Astrocyte of the hippocampus (primary cell): ENCODE results near the gene DENND1A.

Experiments
- DNase-seq: peaks from one replicate; pipeline ENCODE4 v3.0.0; 2011; ENCODE audit warnings: low read depth, low spot score

Gene DENND1A

DNA sequence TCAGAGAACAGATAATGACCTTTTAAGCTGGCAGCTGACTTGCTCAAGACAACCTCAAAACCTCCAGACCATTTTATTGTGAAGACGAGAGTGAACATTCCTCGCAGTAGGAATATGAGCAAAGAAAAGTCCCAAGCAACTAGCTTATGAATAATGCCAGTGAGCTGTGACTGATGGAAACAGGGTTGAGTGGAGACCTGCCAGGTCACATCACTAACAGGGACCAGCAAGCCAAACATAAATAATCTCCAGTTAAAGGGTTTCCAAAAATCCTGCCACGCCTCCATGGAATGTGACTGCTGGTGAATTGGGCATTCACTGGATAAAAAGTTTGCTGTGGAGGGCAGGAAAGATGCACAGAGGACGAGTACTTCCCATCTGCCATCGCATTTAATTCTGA lies 388.5 kb downstream of the DENND1A start:
- DNase-seq: peak; percentile 65

- no peak for DNase-seq
Observed at GRCh38 chr9:123540457-123540856, 389.5 kb downstream of the DENND1A start.

DNA sequence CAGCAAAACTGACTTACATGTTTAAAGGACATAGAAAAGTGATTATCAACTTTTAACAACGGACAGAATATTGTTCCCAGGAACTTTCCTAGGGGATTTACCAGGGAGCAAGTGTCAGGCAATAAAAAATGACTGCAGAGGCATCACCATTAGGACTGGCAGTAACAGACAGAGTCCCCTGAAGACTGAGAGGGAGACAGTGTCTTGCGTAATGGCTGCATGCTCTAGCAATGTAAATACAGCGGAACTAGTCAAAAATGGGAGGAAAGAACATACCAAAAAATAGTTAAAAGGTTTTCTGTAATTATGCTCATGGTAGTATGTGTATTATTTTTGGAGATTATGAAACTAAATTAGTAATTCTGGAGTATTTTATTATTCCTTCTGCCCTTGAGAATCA lies 392.1 kb downstream of the DENND1A start:
- no peak for DNase-seq

GRCh38 chr9:123536455-123536868 lies 393.5 kb downstream of the DENND1A start:
- no peak for DNase-seq

- DNase-seq: no peak
Observed at GRCh38 chr9:123534336-123534735, 395.6 kb downstream of the DENND1A start.

DNA sequence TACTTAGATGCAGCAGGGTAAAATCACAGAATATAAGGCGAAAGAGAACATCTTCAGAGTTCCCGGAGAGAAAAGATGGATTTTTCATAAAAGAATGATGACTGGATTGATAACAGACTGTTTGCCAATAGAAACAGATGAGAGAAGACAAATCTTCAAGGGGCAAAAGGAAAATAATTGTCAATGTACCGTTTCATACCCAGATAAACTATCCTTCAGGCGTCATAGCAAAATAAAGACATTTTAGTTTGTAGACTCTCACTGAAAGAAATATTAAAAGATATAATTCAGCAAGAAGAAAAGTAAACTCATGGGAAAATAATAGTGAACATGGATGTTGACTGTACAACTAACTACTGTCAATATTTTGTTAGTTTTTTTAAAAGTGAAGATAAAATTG lies 399.7 kb downstream of the DENND1A start:
- no peak for DNase-seq

GRCh38 chr9:123528501-123528900 lies 401.4 kb downstream of the DENND1A start:
- no peak for DNase-seq

DNA sequence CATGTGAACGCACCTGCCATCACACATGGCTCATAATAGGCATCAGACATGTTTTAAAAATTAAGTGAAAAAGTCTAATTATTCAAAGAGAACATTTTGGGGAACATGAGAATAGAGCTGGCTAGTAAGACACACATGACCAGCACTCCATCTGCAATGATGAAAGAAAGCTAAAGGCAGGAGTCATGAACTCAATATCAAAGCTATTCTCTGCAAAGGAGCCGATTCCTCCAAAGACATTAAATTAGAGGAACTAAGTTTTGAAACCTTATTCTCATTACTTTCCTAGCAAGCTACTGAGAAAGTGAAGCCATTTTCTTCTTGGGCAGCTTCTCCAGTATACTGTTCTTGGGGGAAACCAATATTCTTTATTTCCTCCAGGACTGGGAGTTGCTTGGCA lies 401.9 kb downstream of the DENND1A start:
- DNase-seq: no peak

DNA sequence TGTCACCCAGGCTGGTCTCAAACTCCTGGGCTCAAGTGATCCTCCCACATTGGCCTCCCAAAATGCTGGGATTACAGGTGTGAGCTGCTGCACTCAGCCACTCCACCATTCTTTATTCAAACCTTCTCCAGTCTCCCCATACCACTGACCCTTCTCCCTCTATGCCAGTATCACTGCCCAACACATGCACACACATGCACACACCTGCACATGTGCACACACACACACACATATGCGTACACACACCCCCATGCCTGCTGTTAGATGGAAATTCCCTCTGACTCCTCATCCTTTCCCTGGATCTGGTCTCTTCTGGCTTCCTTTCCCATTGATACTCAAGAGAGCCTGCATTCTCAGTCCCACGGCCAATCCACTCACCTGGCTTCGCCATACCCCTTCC lies 404.0 kb downstream of the DENND1A start:
- DNase-seq: no peak

DNA sequence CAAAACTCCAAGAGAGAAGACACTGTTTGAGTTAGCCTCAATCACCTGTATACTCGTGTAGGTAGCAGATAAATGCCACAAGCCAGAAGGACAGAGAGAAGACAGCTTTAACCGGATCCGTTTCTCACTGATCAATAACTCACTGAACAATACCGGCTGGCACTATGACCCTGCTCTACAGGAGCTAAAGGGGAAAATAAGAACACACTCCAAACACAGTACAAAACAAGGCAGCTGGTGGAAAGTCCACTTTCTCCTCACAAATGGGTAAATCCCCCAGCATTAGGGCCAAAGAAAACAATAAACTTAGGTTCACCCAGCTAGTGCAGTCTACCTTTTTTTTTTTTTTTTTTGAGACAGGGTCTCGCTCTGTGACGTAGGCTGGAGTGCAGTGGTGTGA lies 404.5 kb downstream of the DENND1A start:
- DNase-seq: no peak

DNA sequence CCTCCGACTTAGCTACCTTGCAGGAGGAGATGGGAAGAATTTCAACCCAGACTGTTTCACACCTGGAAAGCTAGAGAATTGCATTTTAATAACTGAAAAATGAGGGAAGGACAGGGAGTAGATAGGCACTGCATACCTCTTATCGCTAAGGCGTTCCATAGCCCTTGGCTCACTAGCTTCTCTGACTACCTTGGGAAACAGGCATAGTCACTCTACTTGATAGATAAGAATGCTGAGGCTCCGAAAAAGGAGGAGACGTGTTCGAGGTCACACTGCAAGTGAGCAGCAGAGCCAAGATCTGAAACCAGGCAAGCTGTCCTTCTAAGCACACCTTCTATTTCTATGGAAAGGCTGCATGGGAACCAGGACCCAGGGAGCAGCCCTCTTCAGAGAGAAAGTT lies 405.1 kb downstream of the DENND1A start:
- no peak for DNase-seq

DNA sequence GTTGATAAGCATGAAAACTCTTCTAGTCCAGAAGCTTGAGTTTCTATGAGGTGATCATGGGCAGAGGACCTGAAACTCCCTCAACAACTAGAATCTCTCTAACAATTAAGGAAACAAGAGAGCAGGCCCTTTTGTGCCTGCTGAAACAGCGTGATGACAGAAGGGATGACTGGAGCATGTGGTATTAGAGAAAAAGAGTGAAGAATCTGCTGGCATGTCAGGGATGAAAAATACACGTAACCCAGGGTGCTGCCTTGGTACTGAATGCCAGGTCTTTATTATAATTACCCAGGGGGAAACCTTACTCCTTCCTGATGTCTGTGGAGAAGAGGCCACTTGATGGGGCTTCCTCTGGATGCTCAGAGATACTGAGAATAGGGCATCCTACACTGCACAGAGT lies 406.1 kb downstream of the DENND1A start:
- DNase-seq: no peak

GRCh38 chr9:123523001-123523400 lies 406.9 kb downstream of the DENND1A start:
- DNase-seq: no peak

GRCh38 chr9:123522251-123522650 lies 407.7 kb downstream of the DENND1A start:
- no peak for DNase-seq

DNA sequence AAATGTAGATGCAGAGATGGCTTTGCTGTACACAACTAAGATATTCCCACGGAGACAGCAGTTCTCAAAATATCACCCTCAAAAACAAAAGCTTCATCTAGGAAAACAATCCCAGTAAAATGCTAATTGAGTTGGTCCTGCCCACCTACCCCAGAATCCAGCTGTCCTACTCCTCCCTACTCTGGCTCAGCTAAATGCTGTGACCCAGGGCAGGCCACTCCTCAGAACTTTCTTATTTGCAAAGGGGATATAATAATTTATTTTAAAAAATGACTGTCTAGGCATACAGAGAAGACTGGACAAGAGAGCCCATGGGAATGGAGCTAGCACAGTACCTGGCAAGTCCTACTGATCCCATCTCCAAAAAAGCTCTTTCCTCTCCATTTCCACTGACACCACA lies 411.6 kb downstream of the DENND1A start:
- DNase-seq: no peak

- DNase-seq: no peak
Observed at GRCh38 chr9:123517512-123517911, 412.4 kb downstream of the DENND1A start.

- DNase-seq: no peak
Observed at GRCh38 chr9:123514766-123515165, 415.2 kb downstream of the DENND1A start.

- no peak for DNase-seq
Observed at GRCh38 chr9:123513554-123513953, 416.4 kb downstream of the DENND1A start.

- DNase-seq: peak; percentile 7
Observed at GRCh38 chr9:123511326-123512277, 418.3 kb downstream of the DENND1A start.

DNA sequence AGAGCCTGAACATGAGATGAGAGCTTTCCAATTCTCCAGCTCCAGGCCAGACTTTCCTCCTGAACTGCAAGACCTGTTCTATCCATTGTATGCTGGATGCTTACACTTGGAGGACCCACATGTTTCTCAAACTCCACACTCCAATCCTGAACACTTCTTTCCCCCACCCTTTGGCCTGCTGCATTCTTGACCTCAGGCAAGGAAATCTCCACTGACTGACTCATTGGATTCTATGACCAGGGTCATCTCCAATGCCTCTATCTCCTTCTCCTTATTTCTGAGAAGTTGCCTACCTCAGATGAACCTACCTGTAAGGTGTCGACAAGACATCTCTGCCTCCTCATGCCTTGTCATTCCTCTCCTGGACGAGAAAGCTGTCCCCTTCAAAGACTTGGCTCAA lies 420.3 kb downstream of the DENND1A start:
- DNase-seq: no peak

DNA sequence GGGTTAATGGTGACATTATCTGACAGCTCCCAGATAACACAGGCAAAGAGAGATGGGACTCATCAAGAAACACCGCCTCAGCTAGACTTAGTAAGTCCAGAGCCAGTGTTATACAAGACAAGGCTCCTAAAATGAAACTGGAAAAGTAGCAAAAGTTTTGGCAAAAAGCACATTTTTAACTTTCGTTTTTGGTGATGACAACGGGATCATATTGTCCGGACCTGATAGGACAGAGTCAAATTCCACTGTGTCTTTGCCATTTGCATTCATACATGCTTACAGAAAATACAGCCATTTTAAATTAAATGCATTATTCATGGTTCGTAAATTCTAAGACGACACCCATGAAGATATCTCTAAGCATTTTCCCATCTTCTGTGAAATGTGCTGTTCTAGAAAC lies 421.9 kb downstream of the DENND1A start:
- DNase-seq: no peak

DNA sequence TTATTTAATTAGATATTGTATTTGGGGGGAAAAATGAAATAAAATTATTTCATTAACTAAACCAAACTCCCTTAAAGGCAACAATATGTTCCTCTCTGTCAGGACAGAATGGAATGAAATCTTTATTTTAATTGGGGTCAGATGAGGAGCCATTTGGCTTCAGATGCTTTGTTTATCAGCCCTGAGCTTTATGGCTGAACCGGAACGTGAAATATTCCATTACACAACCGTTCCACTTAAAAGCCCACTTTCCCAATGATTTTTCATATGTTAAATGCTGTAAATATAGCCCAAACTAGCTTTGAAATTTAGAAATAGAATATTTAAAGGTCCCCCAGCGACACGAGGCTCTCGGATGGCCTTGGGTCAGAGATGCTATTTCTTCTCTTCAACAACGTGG lies 424.4 kb downstream of the DENND1A start:
- DNase-seq: no peak

GRCh38 chr9:123500336-123500735 lies 429.6 kb downstream of the DENND1A start:
- no peak for DNase-seq

GRCh38 chr9:123497830-123498229 lies 432.1 kb downstream of the DENND1A start:
- no peak for DNase-seq
